ENCODE data around the gene TCAIM.
"Not testable (repeated sequence)": the region's sequence is repeated elsewhere in the genome, so short reads cannot be mapped to it uniquely, and the experiment has no call there.

DNA sequence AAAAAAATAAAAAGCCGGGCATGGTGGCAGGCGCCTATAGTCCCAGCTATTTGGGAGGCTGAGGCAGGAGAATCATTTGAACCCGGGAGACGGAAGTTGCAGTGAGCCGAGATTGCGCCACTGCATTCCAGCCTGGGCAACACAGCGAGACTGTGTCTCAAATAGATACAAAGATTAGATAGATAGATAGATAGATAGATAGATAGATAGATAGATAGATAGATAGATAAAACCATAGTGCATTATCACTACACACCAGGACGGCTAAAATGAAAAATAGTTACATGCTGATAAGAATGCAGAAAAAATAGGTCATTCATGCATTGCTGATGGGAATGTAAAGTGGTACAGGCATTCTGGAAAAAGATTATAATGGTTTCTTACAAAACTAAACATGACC lies 59.7 kb downstream of the TCAIM start:
- TF ChIP-seq, protein P1, sequence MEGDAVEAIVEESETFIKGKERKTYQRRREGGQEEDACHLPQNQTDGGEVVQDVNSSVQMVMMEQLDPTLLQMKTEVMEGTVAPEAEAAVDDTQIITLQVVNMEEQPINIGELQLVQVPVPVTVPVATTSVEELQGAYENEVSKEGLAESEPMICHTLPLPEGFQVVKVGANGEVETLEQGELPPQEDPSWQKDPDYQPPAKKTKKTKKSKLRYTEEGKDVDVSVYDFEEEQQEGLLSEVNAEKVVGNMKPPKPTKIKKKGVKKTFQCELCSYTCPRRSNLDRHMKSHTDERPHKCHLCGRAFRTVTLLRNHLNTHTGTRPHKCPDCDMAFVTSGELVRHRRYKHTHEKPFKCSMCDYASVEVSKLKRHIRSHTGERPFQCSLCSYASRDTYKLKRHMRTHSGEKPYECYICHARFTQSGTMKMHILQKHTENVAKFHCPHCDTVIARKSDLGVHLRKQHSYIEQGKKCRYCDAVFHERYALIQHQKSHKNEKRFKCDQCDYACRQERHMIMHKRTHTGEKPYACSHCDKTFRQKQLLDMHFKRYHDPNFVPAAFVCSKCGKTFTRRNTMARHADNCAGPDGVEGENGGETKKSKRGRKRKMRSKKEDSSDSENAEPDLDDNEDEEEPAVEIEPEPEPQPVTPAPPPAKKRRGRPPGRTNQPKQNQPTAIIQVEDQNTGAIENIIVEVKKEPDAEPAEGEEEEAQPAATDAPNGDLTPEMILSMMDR (IDR thresholded peaks at IDR 0.05): not testable (repeated sequence)
- not testable (repeated sequence) for TF ChIP-seq POLR2A (IDR thresholded peaks at IDR 0.05)

All from thyroid gland (tissue), 4 donors.